RWPE1 (cell line): ENCODE results near the gene LRRC8A.

ENCODE experiments used
- CTCF ChIA-PET: fragments of 350-600 bp; sonication (Branson Sonifier 250); formaldehyde crosslinking; extraction: SDS; loops from one replicate; lab custom pipeline; 2021; lab: Yijun Ruan, JAX
- POLR2A ChIA-PET: fragments of 400-600 bp; formaldehyde crosslinking; extraction: SDS; loops from one replicate; lab custom pipeline; 2020; ENCODE audit warnings: antibody characterized with exemption; ENCODE audit not compliant: low non-redundant PET; lab: Yijun Ruan, JAX
- DNase-seq: peaks from one replicate; pipeline ENCODE4 v3.0.0; 2012; ENCODE audit warnings: low spot score
- H3K27ac ChIP-seq: fragments of 450-650 bp; 2 replicates; pipeline ENCODE4 v1.5.1; 2017
- CTCF ChIP-seq: fragments of 450-650 bp; conservative IDR thresholded peaks from 2 replicates; pipeline ENCODE4 v1.5.1; 2017; ENCODE audit warnings: low read depth, mild to moderate bottlenecking

Gene LRRC8A

DNA sequence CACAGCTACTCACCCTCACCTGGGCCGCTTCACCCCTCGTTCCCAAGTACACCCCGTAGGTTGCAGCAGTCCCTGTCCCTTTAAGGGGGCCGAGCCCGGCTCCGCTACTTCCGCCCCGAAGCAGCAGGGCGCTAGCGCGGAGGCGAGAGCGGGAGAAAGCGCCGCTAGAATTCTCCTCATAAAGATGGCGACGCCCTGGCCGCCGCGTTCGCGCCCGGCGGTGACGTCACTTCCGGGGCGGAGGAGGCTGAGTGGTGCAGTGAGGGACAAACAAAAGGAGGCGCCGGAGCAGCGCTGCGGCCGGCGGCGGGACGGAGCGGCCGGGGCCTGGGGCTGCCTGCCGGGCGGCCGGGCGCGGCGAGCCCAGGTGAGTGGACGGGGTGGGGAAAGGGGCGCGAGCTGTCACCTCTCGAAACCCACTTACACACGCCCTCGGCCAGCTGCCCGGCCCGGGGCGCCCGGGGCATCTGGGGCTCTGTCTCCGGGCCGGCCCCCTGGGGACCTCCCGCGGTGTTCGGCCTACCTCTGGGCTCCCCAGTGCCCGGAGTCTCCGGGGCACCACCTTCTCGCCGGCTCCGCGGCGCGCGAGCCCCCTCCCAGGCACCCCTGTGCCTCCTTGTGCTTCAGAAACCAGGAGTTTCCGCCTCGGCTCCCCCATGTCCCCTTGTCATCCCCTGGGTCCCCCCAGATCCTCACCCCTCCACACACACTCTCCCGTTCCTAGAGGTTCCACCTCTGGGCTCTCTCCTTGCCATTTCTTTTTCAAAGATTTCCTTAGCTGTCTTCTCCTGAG, at the start of gene LRRC8A, which contains the start of gene KYAT1:
LRRC8A (plus strand) TSS at position 250 of the 793 bp plus-strand sequence. CDS start 25,032 bp downstream, outside the sequence.
KYAT1 (minus strand) TSS at position 67 of the 793 bp plus-strand sequence. CDS start 36,545 bp downstream, outside the sequence.
- no peak for TF ChIP-seq CTCF
- POLR2A ChIA-PET = interaction anchor here (0.6 to 1.3 kb wide), 2 partner anchors 10 to 86 kb away, joined by 4 to 5 read pairs; no protein-coding TSS in a partner anchor
- CTCF ChIA-PET = interaction anchor here (0.5 to 2.8 kb wide), 8 partner anchors 8 to 247 kb away, joined by 3 to 10 read pairs (median 4); no protein-coding TSS in a partner anchor
- H3K27ac ChIP-seq = peak within 1 kb of the TSS; percentile 100
- DNase-seq = peak; percentile 98

- peak overlapping the region; percentile 18 for H3K27ac ChIP-seq
- no peak for TF ChIP-seq CTCF
- DNase-seq = no peak
- ChIA-PET CTCF (no interaction called here), POLR2A (no interaction called here)
Measured at GRCh38 chr9:128833696-128834095, 48.2 kb upstream of the LRRC8A start.

- no peak for TF ChIP-seq CTCF
- ChIA-PET POLR2A (no interaction called here), CTCF (interaction anchor here (0.9 kb wide), 1 partner anchor 17 kb away, joined by 5 read pairs; the partner anchor contains the start of gene ENDOG)
- DNase-seq = no peak
- no peak overlapping the region for H3K27ac ChIP-seq
Measured at GRCh38 chr9:128835246-128836210, 46.4 kb upstream of the LRRC8A start.

DNA sequence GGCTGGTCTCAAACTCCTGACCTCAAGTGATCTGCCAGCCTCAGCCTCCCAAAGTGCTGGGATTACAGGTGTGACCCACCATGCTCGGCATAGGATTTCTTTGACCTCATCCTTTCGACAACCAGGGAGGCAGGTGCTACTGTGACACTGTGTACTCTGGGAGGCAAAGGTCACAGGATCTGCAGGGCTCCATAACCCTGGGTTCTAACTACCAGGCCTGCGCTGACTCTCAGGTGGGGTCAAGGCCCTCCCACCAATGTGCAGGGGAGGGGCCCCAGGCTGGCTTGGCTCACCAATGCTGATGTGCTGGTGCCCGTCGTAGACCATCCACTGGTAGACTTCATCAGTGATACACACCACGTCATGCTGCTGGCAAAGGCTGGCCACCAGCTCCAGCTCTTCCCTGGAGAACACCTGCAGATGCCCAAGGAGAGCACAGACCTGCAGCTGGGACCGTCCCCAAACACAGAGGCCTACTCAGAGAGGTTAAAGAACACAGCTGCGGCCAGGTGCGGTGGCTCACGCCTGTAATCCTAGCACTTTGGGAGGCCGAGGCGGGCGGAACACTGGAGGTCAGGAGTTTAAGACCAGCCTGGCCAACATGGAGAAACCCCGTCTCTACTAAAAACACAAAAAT, 45.3 kb upstream of the LRRC8A start:
- no peak overlapping the region; the same call in 1 of the 2 replicates for H3K27ac ChIP-seq
- no peak for DNase-seq
- POLR2A ChIA-PET = no interaction called here
- CTCF ChIA-PET = no interaction called here
- TF ChIP-seq CTCF = no peak

DNA sequence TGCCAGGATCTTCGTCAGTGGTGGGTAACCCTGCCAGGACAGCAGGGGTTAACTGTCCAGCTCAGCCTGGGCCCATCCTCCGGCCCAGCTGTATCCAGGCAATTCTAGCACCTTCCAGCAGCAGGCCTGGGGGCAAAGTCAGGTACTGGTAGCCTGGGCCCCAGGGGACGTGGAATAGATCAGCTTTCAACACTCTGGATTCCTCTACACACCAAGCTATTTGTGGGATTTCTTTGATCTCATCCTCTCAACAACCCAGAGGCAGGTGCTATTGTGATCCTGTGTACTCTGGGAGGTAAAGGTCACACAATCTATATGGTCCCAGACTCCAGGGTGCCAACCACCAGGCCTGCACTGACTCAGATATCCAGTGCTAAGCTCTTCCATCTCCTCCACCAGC, 43.6 kb upstream of the LRRC8A start:
- H3K27ac ChIP-seq = peak overlapping the region; percentile 1; the same call in 1 of the 2 replicates
- TF ChIP-seq CTCF = no peak
- ChIA-PET CTCF (interaction anchor here (0.5 kb wide), 1 partner anchor 169 kb away, joined by 3 read pairs; no protein-coding TSS in a partner anchor), POLR2A (interaction anchor here (0.5 kb wide), 1 partner anchor 34 kb away, joined by 5 read pairs; no protein-coding TSS in a partner anchor)
- no peak for DNase-seq
